HCT116 (cell line): ENCODE results near the gene TBC1D19.
"Not testable (repeated sequence)": the region's sequence is repeated elsewhere in the genome, so short reads cannot be mapped to it uniquely, and the experiment has no call there.

ENCODE experiments used
- POLR2AphosphoS5 ChIP-seq: IDR thresholded peaks from 2 replicates; pipeline ENCODE4 v1.6.1; 2011; ENCODE audit warnings: mild to moderate bottlenecking, low read depth, low read length, moderate library complexity
- SIN3A ChIP-seq: IDR thresholded peaks from 2 replicates; pipeline ENCODE4 v1.6.1; 2012; ENCODE audit warnings: low read depth
- TF ChIP-seq, protein P1 (sequence below), 3 experiments: fragments of 200-600 bp in 1 of 3; sonication (generic) in 1 of 3; IDR thresholded peaks in 2 of 3; conservative IDR thresholded peaks in 1 of 3; 2 replicates each; pipeline ENCODE4 v1.5.1; 2012 to 2017; ENCODE audit warnings: low read depth in 2 of 3, low read length in 2 of 3, antibody characterized with exemption in 1 of 3, borderline replicate concordance in 1 of 3, control low read depth in 1 of 3, mild to moderate bottlenecking in 1 of 3, mixed read lengths in 1 of 3, mixed run types in 1 of 3, moderate library complexity in 1 of 3; ENCODE audit not compliant: insufficient read depth in 1 of 3

DNA sequence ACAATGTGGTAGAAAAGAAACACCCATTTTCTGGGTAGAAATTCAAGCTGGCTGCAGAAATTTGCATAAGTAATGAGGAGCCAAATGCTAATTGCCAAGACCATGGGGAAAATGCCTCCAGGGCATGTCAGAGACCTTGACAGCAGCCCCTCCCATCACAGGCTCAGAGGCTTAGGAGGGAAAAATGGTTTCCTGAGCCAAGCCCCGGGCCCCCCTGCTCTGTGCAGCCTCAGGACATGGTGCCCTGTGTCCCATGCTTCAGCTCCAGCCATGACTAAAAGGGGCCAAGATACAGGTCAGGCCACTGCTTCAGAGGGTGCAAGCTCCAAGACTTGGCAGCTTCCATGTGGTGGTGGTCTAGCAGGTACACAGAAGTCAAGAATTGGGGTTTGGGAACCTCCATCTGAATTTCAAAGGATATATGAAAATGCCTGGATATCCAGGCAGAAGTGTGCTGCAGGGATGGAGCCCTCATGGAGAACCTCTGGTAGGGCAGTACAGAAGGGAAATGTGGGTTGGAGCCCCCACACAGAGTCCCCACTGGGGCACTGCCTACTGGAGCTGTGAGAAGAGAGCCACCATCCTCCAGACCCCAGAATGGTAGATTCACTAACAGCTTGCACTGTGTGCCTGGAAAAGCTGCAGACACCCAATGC, 95.3 kb downstream of the TBC1D19 start:
- TF ChIP-seq, protein P1, sequence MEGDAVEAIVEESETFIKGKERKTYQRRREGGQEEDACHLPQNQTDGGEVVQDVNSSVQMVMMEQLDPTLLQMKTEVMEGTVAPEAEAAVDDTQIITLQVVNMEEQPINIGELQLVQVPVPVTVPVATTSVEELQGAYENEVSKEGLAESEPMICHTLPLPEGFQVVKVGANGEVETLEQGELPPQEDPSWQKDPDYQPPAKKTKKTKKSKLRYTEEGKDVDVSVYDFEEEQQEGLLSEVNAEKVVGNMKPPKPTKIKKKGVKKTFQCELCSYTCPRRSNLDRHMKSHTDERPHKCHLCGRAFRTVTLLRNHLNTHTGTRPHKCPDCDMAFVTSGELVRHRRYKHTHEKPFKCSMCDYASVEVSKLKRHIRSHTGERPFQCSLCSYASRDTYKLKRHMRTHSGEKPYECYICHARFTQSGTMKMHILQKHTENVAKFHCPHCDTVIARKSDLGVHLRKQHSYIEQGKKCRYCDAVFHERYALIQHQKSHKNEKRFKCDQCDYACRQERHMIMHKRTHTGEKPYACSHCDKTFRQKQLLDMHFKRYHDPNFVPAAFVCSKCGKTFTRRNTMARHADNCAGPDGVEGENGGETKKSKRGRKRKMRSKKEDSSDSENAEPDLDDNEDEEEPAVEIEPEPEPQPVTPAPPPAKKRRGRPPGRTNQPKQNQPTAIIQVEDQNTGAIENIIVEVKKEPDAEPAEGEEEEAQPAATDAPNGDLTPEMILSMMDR (IDR thresholded peaks at IDR 0.05 in 2 of 3, conservative IDR thresholded peaks at IDR 0.05 in 1 of 3; ENCODE audit: borderline replicate concordance in 1 of 3, insufficient read depth in 1 of 3, low read depth in 2 of 3, low read length in 2 of 3), result not testable (repeated sequence)
- TF ChIP-seq SIN3A, POLR2AphosphoS5: not testable (repeated sequence)
